ENCODE results near the gene SLC26A2.

Gene SLC26A2

GRCh38 chr5:150020249-150020648, 59.7 kb downstream of the SLC26A2 start:
- H3K4me1 ChIP-seq (ENCODE audit: control insufficient read depth, insufficient read depth, low read length) = no peaks in the 10 kb centered on the region
- TF ChIP-seq ZNF600 (tag by site-specific recombination; IDR thresholded peaks at IDR 0.05) (no peak), ZFP37 (tag by site-specific recombination; IDR thresholded peaks at IDR 0.05) (no peak)
- TF ChIP-seq, protein P1, sequence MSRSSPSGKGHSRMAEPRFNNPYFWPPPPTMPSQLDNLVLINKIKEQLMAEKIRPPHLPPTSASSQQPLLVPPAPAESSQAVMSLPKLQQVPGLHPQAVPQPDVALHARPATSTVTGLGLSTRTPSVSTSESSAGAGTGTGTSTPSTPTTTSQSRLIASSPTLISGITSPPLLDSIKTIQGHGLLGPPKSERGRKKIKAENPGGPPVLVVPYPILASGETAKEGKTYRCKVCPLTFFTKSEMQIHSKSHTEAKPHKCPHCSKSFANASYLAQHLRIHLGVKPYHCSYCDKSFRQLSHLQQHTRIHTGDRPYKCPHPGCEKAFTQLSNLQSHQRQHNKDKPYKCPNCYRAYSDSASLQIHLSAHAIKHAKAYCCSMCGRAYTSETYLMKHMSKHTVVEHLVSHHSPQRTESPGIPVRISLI (tag by site-specific recombination; IDR thresholded peaks at IDR 0.05) = peak; percentile 54
- H3K36me3 ChIP-seq (ENCODE audit: control insufficient read depth in 2 of 2, insufficient read depth in 1 of 2, low read length in 2 of 2) = peaks cover 74 to 96% of the 10 kb centered on the region in 2 experiments
- H3K4me3 ChIP-seq (ENCODE audit: low read depth, low read length) = no peak overlapping the region
- no peak overlapping the region for H3K27ac ChIP-seq (ENCODE audit: extremely low read depth, low read depth, low read length)
- POLR2A ChIA-PET = interaction anchor here (1.9 kb wide), 1 partner anchor 20 kb away, joined by 5 read pairs; the partner anchor contains the start of genes HMGXB3 and TIGD6
- H3K9me3 ChIP-seq (ENCODE audit: control insufficient read depth, insufficient read depth, low read depth, low read length) = no peaks in the 10 kb centered on the region
- CTCF ChIA-PET = interaction anchor here (0.6 to 2.4 kb wide), 4 partner anchors 9 to 579 kb away, joined by 3 to 9 read pairs (median 6); partner anchors contain the start of genes HMGXB3 and TIGD6

GRCh38 chr5:150021491-150022157, 61.1 kb downstream of the SLC26A2 start:
- Histone ChIP-seq H3K9me3 (ENCODE audit: control insufficient read depth, insufficient read depth, low read depth, low read length) (no peaks in the 10 kb centered on the region), H3K4me1 (ENCODE audit: control insufficient read depth, insufficient read depth, low read length) (no peaks in the 10 kb centered on the region), H3K27ac (ENCODE audit: extremely low read depth, low read depth, low read length) (no peak overlapping the region), H3K36me3 (ENCODE audit: control insufficient read depth in 2 of 2, insufficient read depth in 1 of 2, low read length in 2 of 2) (peaks cover 68 to 96% of the 10 kb centered on the region in 2 experiments), H3K4me3 (ENCODE audit: low read depth, low read length) (no peak overlapping the region)
- ChIA-PET CTCF (interaction anchor here (0.6 to 2.4 kb wide), 7 partner anchors 8 to 187 kb away, joined by 3 to 11 read pairs (median 4); partner anchors contain the start of genes HMGXB3 and TIGD6), POLR2A (interaction anchor here (0.6 to 1.9 kb wide), 3 partner anchors 17 to 290 kb away, joined by 3 to 5 read pairs (median 5); partner anchors contain the start of genes HMGXB3 and TIGD6)
- TF ChIP-seq ZNF521 (tag by site-specific recombination; IDR thresholded peaks at IDR 0.05) = no peak
- TF ChIP-seq ZNF626 (tag by site-specific recombination; IDR thresholded peaks at IDR 0.05) = no peak
- no peak for TF ChIP-seq ZNF37A (tag by site-specific recombination; IDR thresholded peaks at IDR 0.05)
- TF ChIP-seq ZNF2 (tag by site-specific recombination; IDR thresholded peaks at IDR 0.05) = no peak
- TF ChIP-seq ZNF155 (tag by site-specific recombination; IDR thresholded peaks at IDR 0.05) = no peak
- no peak for TF ChIP-seq KLF16 (tag by site-specific recombination; IDR thresholded peaks at IDR 0.05)
- no peak for TF ChIP-seq ZNF654 (tag by site-specific recombination; IDR thresholded peaks at IDR 0.05; ENCODE audit: low read depth)
- TF ChIP-seq ZNF596 (tag by site-specific recombination; IDR thresholded peaks at IDR 0.05) = no peak
- no peak for TF ChIP-seq ZSCAN16 (tag by site-specific recombination; IDR thresholded peaks at IDR 0.05)
- no peak for TF ChIP-seq YY1 (tag by site-specific recombination; IDR thresholded peaks at IDR 0.05)
- no peak for TF ChIP-seq ZNF426 (tag by site-specific recombination; IDR thresholded peaks at IDR 0.05)
- TF ChIP-seq, protein P2, sequence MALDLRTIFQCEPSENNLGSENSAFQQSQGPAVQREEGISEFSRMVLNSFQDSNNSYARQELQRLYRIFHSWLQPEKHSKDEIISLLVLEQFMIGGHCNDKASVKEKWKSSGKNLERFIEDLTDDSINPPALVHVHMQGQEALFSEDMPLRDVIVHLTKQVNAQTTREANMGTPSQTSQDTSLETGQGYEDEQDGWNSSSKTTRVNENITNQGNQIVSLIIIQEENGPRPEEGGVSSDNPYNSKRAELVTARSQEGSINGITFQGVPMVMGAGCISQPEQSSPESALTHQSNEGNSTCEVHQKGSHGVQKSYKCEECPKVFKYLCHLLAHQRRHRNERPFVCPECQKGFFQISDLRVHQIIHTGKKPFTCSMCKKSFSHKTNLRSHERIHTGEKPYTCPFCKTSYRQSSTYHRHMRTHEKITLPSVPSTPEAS (tag by site-specific recombination; IDR thresholded peaks at IDR 0.05) = no peak
- no peak for TF ChIP-seq ZNF311 (tag by site-specific recombination; IDR thresholded peaks at IDR 0.05; ENCODE audit: borderline replicate concordance)
- TF ChIP-seq ZNF544 (tag by site-specific recombination; IDR thresholded peaks at IDR 0.05) = no peak
- TF ChIP-seq PATZ1 (tag by site-specific recombination; IDR thresholded peaks at IDR 0.05) = no peak
- TF ChIP-seq ZNF792 (tag by site-specific recombination; IDR thresholded peaks at IDR 0.05) = no peak
- TF ChIP-seq, protein P3, sequence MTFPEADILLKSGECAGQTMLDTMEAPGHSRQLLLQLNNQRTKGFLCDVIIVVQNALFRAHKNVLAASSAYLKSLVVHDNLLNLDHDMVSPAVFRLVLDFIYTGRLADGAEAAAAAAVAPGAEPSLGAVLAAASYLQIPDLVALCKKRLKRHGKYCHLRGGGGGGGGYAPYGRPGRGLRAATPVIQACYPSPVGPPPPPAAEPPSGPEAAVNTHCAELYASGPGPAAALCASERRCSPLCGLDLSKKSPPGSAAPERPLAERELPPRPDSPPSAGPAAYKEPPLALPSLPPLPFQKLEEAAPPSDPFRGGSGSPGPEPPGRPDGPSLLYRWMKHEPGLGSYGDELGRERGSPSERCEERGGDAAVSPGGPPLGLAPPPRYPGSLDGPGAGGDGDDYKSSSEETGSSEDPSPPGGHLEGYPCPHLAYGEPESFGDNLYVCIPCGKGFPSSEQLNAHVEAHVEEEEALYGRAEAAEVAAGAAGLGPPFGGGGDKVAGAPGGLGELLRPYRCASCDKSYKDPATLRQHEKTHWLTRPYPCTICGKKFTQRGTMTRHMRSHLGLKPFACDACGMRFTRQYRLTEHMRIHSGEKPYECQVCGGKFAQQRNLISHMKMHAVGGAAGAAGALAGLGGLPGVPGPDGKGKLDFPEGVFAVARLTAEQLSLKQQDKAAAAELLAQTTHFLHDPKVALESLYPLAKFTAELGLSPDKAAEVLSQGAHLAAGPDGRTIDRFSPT (tag by site-specific recombination; IDR thresholded peaks at IDR 0.05) = no peak

All from HEK293 (cell line).